ENCODE measurements around the gene KCNQ2.

DNA sequence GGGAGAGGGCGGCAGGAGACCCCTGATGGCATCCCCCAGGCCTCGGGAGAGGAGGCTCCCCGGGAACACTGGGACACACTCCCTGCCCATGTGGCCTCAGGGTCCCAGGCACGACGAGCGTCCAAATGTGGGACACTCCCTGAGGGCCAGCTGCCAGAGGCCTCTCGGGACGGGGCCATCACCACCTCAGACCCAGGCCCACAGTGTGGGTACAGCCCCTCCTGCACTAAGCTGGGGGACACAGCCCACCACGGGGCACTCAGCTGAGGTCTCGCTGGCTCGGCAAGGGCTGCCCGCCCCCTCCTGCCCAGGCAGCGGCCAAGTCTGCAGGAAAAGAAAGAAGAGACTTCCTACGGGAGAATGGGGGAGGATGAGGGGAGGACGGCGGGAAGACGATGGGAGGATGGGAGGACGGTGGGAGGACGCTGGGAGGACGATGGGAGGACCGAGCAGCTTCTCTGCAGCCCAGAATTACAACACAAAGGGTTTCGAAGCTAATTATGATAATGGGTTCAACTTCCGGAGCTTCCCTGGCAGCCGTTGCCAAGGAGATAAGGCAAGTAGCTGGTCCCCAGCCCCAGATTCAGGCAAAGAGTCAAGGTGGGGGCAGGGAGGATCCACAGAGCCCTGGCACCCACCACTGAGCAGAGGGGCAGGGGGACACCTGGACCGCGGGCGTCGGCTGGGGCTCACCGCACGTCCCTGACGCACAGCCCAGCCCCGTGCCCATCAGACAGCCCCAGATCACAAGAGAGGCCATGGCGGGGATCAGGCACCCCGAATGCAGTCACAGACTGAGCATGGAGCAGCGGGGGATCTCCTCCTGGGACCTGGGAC lies 17.5 kb downstream of the KCNQ2 start:
- TF ChIP-seq, protein P1, sequence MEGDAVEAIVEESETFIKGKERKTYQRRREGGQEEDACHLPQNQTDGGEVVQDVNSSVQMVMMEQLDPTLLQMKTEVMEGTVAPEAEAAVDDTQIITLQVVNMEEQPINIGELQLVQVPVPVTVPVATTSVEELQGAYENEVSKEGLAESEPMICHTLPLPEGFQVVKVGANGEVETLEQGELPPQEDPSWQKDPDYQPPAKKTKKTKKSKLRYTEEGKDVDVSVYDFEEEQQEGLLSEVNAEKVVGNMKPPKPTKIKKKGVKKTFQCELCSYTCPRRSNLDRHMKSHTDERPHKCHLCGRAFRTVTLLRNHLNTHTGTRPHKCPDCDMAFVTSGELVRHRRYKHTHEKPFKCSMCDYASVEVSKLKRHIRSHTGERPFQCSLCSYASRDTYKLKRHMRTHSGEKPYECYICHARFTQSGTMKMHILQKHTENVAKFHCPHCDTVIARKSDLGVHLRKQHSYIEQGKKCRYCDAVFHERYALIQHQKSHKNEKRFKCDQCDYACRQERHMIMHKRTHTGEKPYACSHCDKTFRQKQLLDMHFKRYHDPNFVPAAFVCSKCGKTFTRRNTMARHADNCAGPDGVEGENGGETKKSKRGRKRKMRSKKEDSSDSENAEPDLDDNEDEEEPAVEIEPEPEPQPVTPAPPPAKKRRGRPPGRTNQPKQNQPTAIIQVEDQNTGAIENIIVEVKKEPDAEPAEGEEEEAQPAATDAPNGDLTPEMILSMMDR (IDR thresholded peaks at IDR 0.05; ENCODE audit: low read depth, low read length, missing input control) = no peak
- TF ChIP-seq, protein P2, sequence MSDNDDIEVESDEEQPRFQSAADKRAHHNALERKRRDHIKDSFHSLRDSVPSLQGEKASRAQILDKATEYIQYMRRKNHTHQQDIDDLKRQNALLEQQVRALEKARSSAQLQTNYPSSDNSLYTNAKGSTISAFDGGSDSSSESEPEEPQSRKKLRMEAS (IDR thresholded peaks at IDR 0.05) = no peak
- TF ChIP-seq, protein P3, sequence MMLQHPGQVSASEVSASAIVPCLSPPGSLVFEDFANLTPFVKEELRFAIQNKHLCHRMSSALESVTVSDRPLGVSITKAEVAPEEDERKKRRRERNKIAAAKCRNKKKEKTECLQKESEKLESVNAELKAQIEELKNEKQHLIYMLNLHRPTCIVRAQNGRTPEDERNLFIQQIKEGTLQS (IDR thresholded peaks at IDR 0.05) = no peak
- no peak for TF ChIP-seq HNF4G (IDR thresholded peaks at IDR 0.05)
- TF ChIP-seq JUND (IDR thresholded peaks at IDR 0.05) = no peak
- TF ChIP-seq FOXA1 (IDR thresholded peaks at IDR 0.05) = no peak
